ENCODE measurements around the gene PPP2R5C. TPM values are rescaled to one million over a fixed set of nuclear protein-coding genes. Genes with fewer than 3 reads are reported as not detected.

Gene PPP2R5C
- total RNA-seq, 1 donor from 2014 or later, result 227 TPM

- Mint-ChIP-seq H3K27ac (peak overlapping the region; percentile 94), H3K4me1 (peaks cover 83% of the 10 kb centered on the region), H3K9me3 (no peaks in the 10 kb centered on the region), H3K36me3 (ENCODE audit: low read depth) (peaks cover 36% of the 10 kb centered on the region), H3K4me3 (peak overlapping the region; percentile 76), H3K27me3 (no peaks in the 10 kb centered on the region)
- POLR2A ChIA-PET, result interaction anchor here (0.6 to 4.1 kb wide), 17 partner anchors 9 to 676 kb away, joined by 3 to 70 read pairs (median 12); no protein-coding TSS in a partner anchor
- ATAC-seq (ENCODE audit: low read depth) (no peak), DNase-seq (no peak)
- TF ChIP-seq CTCF (IDR thresholded peaks at IDR 0.05), result no peak
- CTCF ChIA-PET, result interaction anchor here (0.9 to 7.1 kb wide), 10 partner anchors 10 to 138 kb away, joined by 4 to 80 read pairs (median 8); no protein-coding TSS in a partner anchor
- intact Hi-C loops (cut with micrococcal nuclease), result loop anchor here (10.0 kb wide), 1 partner anchor 240 kb away; the partner anchor contains the start of gene HSP90AA1
Observed at GRCh38 chr14:101844751-101845150, 83.2 kb downstream of the PPP2R5C start.

- ChIA-PET CTCF (interaction anchor here (1.3 to 7.1 kb wide), 4 partner anchors 30 to 251 kb away, joined by 3 to 80 read pairs (median 4); no protein-coding TSS in a partner anchor), POLR2A (interaction anchor here (0.8 to 4.1 kb wide), 10 partner anchors 9 to 139 kb away, joined by 3 to 70 read pairs (median 19); no protein-coding TSS in a partner anchor)
- no peak for TF ChIP-seq CTCF (IDR thresholded peaks at IDR 0.05)
- no peak for DNase-seq
- Mint-ChIP-seq H3K9me3 (no peaks in the 10 kb centered on the region), H3K27me3 (no peaks in the 10 kb centered on the region), H3K4me3 (peak overlapping the region; percentile 3), H3K27ac (peak overlapping the region; percentile 46), H3K36me3 (ENCODE audit: low read depth) (peaks cover 33% of the 10 kb centered on the region), H3K4me1 (peaks cover 83% of the 10 kb centered on the region)
- intact Hi-C loops (cut with micrococcal nuclease), result loop anchor here (10.0 kb wide), 1 partner anchor 239 kb away; the partner anchor contains the start of gene HSP90AA1
- ATAC-seq (ENCODE audit: low read depth), result no peak
Observed at GRCh38 chr14:101845496-101845895, 84.0 kb downstream of the PPP2R5C start.

- Mint-ChIP-seq H3K9me3 (no peaks in the 10 kb centered on the region), H3K4me3 (no peak overlapping the region), H3K36me3 (ENCODE audit: low read depth) (peaks cover 29% of the 10 kb centered on the region), H3K27ac (peak overlapping the region; percentile 46), H3K27me3 (no peaks in the 10 kb centered on the region), H3K4me1 (peaks cover 83% of the 10 kb centered on the region)
- CTCF ChIA-PET, result interaction anchor here (1.3 to 7.1 kb wide), 4 partner anchors 31 to 250 kb away, joined by 3 to 80 read pairs (median 4); no protein-coding TSS in a partner anchor
- no peak for ATAC-seq (ENCODE audit: low read depth)
- intact Hi-C loops (cut with micrococcal nuclease), result loop anchor here (10.0 kb wide), 1 partner anchor 239 kb away; the partner anchor contains the start of gene HSP90AA1
- TF ChIP-seq CTCF (IDR thresholded peaks at IDR 0.05), result no peak
- DNase-seq, result no peak
- POLR2A ChIA-PET, result interaction anchor here (0.8 to 4.1 kb wide), 10 partner anchors 9 to 139 kb away, joined by 3 to 70 read pairs (median 19); no protein-coding TSS in a partner anchor
Observed at GRCh38 chr14:101845896-101846295, 84.4 kb downstream of the PPP2R5C start.

GRCh38 chr14:101849125-101849524 is 87.6 kb downstream of the PPP2R5C start:
- peaks cover 29% of the 10 kb centered on the region for H3K36me3 Mint-ChIP-seq (ENCODE audit: low read depth)

More at GRCh38 chr14:101849125-101849524, 87.6 kb downstream of the PPP2R5C start:
- H3K4me1 Mint-ChIP-seq, result peaks cover 88% of the 10 kb centered on the region
- CTCF ChIA-PET, result interaction anchor here (0.6 kb wide), 1 partner anchor 14 kb away, joined by 3 read pairs; no protein-coding TSS in a partner anchor
- peak overlapping the region; percentile 38 for H3K27ac Mint-ChIP-seq
- no peaks in the 10 kb centered on the region for H3K9me3 Mint-ChIP-seq
- TF ChIP-seq CTCF (IDR thresholded peaks at IDR 0.05), result no peak
- intact Hi-C loops (cut with micrococcal nuclease), result loop anchor here (10.0 kb wide), 1 partner anchor 236 kb away; the partner anchor contains the start of gene HSP90AA1
- POLR2A ChIA-PET, result interaction anchor here (0.6 to 2.2 kb wide), 7 partner anchors 24 to 99 kb away, joined by 3 to 13 read pairs (median 4); no protein-coding TSS in a partner anchor
- H3K27me3 Mint-ChIP-seq, result no peaks in the 10 kb centered on the region
- H3K4me3 Mint-ChIP-seq, result peak overlapping the region; percentile 60
- DNase-seq (no peak), ATAC-seq (ENCODE audit: low read depth) (peak; percentile 67)

Measured in activated B cell treated with CpG ODN at 0.5 μM for 24 hours (primary cell).